ENCODE data around the gene ACAD8. TPM values are rescaled to one million over a fixed set of nuclear protein-coding genes. Genes with fewer than 3 reads are reported as not detected.
"Not testable (repeated sequence)": the region's sequence is repeated elsewhere in the genome, so short reads cannot be mapped to it uniquely, and the experiment has no call there.

ACAD8 gene
- total RNA-seq, 1 donor from 2014 or later = 48.4 TPM

- Mint-ChIP-seq H3K9me3 (peaks cover 3% of the 10 kb centered on the region), H3K4me1 (peaks cover 31% of the 10 kb centered on the region), H3K4me3 (peak overlapping the region; percentile 84), H3K27ac (no peak overlapping the region), H3K36me3 (peaks cover 4% of the 10 kb centered on the region), H3K27me3 (ENCODE audit: insufficient read depth, low read depth) (peaks cover 47% of the 10 kb centered on the region)
- H3K79me2 ChIP-seq (ENCODE audit: low read depth) = no peaks in the 10 kb centered on the region
- H3K9me3 ChIP-seq (ENCODE audit: low read depth) = no peaks in the 10 kb centered on the region
- H3K27me3 ChIP-seq = peaks cover 67% of the 10 kb centered on the region
- H2AFZ ChIP-seq (replicated peaks) = peak overlapping the region; percentile 53
- H3K4me1 ChIP-seq = no peaks in the 10 kb centered on the region
- peaks cover 14% of the 10 kb centered on the region for H4K20me1 ChIP-seq (ENCODE audit: low read depth)
- TF ChIP-seq EZH2 (IDR thresholded peaks at IDR 0.05) = peak; percentile 81
- peak; percentile 60 for TF ChIP-seq EZH2phosphoT487 (IDR thresholded peaks at IDR 0.05)
- peak; percentile 21 for TF ChIP-seq CTCF (IDR thresholded peaks at IDR 0.05)
- no peaks in the 10 kb centered on the region for H3K36me3 ChIP-seq
- H3K4me2 ChIP-seq = peak overlapping the region; percentile 74
- peaks cover 16% of the 10 kb centered on the region for H3F3A ChIP-seq (ENCODE audit: low read depth)
- H3K27ac ChIP-seq = no peak overlapping the region
- no peak overlapping the region for H3K9ac ChIP-seq
- DNase-seq (ENCODE audit: low spot score) = peak; percentile 50
- H3K4me3 ChIP-seq = peak overlapping the region; percentile 50
Measured at GRCh38 chr11:134277183-134278001, 24.0 kb downstream of the ACAD8 start.

GRCh38 chr11:134278356-134278755 is 25.0 kb downstream of the ACAD8 start:
- Histone ChIP-seq H2AFZ (replicated peaks) (no peak overlapping the region), H3K4me3 (no peak overlapping the region), H3K79me2 (ENCODE audit: low read depth) (no peaks in the 10 kb centered on the region), H3K9me3 (ENCODE audit: low read depth) (no peaks in the 10 kb centered on the region), H3K4me1 (no peaks in the 10 kb centered on the region), H3K36me3 (no peaks in the 10 kb centered on the region), H3K27ac (no peak overlapping the region), H3K9ac (no peak overlapping the region), H3F3A (ENCODE audit: low read depth) (peaks cover 16% of the 10 kb centered on the region), H3K27me3 (peaks cover 57% of the 10 kb centered on the region), H4K20me1 (ENCODE audit: low read depth) (peaks cover 11% of the 10 kb centered on the region), H3K4me2 (no peak overlapping the region)
- DNase-seq (ENCODE audit: low spot score) = no peak
- Mint-ChIP-seq H3K4me3 (no peak overlapping the region), H3K4me1 (peaks cover 21% of the 10 kb centered on the region), H3K36me3 (peaks cover 4% of the 10 kb centered on the region), H3K9me3 (peaks cover 3% of the 10 kb centered on the region), H3K27me3 (ENCODE audit: insufficient read depth, low read depth) (peaks cover 43% of the 10 kb centered on the region), H3K27ac (no peak overlapping the region)
- TF ChIP-seq CTCF (IDR thresholded peaks at IDR 0.05) (no peak), EZH2phosphoT487 (IDR thresholded peaks at IDR 0.05) (no peak), EZH2 (IDR thresholded peaks at IDR 0.05) (no peak)

- not testable (repeated sequence) for H3K9me3 Mint-ChIP-seq; H3K36me3 ChIP-seq; H3K4me3 Mint-ChIP-seq; H3F3A ChIP-seq (ENCODE audit: low read depth); H3K9ac ChIP-seq; H3K79me2 ChIP-seq (ENCODE audit: low read depth); H3K4me1 Mint-ChIP-seq; H3K4me2 ChIP-seq; H3K4me1 ChIP-seq; H3K9me3 ChIP-seq (ENCODE audit: low read depth); H3K36me3 Mint-ChIP-seq; H2AFZ ChIP-seq (replicated peaks); H3K4me3 ChIP-seq; DNase-seq (ENCODE audit: low spot score); H3K27ac Mint-ChIP-seq; H3K27ac ChIP-seq; H4K20me1 ChIP-seq (ENCODE audit: low read depth)
- H3K27me3 ChIP-seq = peaks cover 24% of the 10 kb centered on the region
- H3K27me3 Mint-ChIP-seq (ENCODE audit: insufficient read depth, low read depth) = peaks cover 26% of the 10 kb centered on the region
Measured at GRCh38 chr11:134281635-134282034, 28.3 kb downstream of the ACAD8 start.
